Measurements from ENCODE around the gene PTPN3.

Gene PTPN3

DNA sequence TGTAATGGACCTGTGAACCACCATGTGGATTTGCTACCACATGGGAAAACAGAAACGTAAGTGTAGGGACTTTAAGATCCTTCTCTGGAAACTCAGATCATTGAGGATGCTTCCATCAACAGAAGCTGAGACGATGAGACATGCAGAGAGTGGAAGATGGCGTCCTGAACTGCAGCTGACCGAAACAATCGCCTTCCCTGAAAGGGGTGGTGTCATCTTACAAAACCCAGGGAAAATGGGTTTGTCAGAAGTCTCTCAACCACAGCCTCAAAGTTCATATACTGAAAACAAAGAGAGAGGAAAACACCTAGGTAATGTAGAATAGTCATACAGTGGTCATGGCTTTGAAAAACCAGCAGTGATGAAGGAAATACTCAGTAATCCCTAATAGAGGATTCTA, 6.6 kb upstream of the PTPN3 start:
- DNase-seq: no peak

DNA sequence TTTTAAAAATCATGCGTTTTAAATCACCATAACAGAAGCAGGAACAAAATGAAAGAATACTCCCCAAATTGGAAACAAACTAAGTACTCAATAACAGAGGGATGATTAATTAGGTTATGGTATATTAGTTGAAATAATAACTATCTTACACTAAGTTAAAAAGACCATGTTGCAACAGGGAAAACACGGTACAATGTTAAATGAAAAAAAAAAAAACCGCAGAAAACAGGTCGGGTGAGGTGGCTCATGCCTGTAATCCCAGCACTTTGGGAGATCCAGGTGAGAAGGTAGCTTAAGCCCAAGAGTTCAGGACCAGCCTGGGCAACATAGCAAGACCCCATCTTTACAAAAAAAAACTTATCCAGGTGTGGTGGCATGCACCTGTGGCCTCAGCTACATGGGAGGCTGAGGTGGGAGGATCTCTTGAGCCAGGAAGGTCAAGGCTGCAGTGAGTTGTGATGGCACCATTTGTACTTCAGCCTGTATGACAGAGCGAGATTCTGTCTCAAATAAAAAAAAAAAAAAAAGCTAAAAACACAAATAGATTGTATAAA, 2.4 kb upstream of the PTPN3 start:
- DNase-seq: no peak

- no peak for DNase-seq
Observed at GRCh38 chr9:109499631-109500410, 1.7 kb upstream of the PTPN3 start.

- no peak for DNase-seq
Observed at GRCh38 chr9:109499093-109499630, 1.1 kb upstream of the PTPN3 start.

DNA sequence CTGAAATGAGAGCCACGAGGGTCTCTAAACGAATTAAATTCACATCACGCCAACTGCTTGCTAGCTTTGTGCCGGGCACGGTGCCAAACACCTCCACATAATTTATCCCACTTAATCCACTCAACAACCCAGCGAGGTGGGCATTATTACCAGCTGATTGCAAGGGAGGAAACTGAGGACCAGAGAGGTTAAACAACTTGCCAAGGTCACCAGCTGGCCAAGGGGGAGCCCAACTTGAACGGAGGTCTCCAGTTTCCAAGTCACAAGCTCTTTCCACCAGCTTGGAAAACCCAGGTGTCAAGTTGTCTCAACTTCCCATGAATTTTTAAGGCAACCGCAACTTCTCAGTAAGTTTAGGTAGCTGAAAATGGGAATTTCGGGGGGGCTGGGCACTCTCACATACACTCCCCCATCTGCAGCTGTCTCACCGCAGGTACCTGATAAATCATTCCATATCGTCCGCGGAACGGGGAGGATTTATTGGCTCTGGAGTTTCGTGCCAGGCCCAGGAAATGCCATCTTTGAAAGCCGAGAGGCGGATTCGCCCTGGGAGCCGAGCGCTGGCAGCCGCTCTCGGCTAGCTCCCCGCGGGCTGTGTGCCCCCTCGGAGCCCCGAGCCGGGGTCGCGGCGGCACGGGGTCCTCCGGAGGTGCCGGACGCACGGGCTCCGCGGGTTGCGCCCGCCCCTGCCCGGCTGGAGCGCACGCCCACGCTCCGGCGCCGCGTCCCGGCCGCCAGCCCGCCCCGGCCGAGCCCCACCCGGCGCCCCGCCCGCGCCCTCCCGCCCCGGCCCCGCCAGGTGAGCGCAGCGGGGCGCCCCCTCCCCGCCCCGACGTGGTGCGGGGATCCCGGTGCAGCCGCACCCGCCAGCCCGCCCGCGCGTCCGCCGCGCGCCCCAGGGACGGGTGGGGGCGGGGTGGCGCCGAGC, 617 bp downstream of the PTPN3 start:
- DNase-seq: no peak

DNA sequence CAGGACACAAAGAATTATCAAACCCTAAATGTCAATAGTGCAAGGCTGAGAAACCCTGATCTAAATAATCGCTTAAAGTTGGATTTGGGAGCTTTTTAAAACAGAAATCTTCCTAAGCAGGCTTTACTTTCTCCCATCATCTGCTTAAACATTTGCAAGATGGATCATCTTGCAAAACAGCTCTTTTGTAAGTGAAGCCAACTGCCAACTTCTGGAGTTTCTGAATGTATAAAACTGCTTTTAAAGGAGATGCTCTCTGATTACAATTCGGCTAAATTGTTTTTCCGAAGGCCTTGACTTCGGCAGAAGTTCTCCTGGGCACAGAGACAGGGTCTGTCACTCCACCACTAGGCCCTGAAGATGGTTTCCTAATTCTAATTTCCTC, 1.3 kb downstream of the PTPN3 start:
- no peak for DNase-seq

- DNase-seq: no peak
Observed at GRCh38 chr9:109496218-109496617, 1.9 kb downstream of the PTPN3 start.

DNA sequence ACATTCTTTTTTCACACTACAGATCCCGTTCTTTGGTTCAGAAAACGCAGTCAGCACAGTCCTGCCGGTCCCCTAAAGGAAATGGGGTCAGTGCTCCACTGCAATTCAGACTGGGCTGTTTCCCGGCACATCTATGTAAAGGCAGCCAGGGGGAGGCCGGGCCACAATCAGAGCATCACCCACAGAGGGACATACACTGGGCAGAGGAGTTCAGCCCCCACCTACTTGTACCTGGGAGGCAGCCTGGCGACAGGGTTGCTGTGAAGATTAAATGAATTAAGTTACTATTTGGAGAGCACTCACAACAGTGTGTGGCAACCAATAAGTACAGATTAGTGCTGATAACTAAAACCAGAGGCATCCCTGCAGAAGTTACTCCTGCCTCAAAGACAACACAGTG, 4.5 kb downstream of the PTPN3 start:
- DNase-seq: no peak

DNA sequence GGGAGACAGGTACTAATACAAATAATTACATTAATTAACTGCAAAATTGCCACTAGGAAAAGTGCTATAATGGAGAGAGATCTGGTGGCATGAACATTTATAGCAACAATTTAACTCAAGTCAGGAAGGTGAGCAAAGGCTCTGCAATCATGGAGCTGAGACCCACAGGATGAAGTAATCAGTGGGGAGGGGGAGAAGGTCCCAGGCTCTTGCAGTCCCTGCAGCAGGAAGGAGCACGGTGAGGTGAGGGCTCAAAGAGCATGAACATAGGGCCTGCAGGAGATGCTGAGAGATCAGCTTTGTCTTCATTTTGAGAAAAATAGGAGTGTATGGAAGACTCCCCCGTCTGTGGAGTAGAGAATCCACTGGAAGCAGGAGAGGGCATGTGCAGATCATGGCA, 6.5 kb downstream of the PTPN3 start:
- no peak for DNase-seq

GRCh38 chr9:109488791-109489492, 9.2 kb downstream of the PTPN3 start:
- DNase-seq: no peak

DNA sequence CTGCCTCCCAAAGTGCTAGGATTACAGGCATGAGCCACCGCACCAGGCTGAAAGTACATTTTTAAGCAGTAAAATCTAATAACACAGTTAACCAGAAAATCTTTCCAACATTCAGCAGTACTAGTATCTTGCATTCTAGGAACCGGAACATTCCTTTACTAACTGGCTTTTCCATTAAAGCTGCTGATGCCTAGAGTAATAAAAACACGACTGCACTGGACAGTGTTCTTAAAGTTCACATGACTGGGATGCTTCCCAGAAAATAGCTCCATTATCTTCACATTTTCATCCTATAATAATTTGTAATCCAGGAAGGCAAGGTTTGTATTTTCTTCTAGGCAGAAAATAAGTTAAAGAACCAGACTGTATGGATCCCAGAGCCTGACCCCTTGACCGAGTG, 9.8 kb downstream of the PTPN3 start:
- no peak for DNase-seq

DNA sequence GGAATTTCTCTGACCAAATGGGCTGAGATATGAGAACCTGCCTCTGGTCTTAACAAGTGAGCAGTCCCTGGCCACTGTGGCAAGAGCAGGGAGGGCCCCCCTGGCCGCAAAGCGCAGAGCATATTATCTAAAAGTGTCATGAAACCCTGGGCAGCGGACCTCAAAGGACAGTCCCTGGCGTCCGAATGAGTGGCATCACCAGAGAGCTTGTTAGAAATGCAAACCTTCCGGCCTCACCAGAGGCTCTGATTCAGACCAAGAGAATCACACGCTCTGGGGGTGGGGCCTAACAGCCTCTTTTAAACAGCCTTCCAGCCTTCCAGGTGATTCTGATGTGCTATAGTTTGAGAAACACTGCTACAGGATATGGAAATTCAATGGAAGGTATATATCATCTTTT, 10.9 kb downstream of the PTPN3 start:
- DNase-seq: no peak

GRCh38 chr9:109483744-109484429, 14.2 kb downstream of the PTPN3 start:
- DNase-seq: no peak

GRCh38 chr9:109482391-109482916, 15.7 kb downstream of the PTPN3 start:
- no peak for DNase-seq

- no peak for DNase-seq
Observed at GRCh38 chr9:109481856-109482255, 16.3 kb downstream of the PTPN3 start.

- DNase-seq: no peak
Observed at GRCh38 chr9:109479822-109480221, 18.3 kb downstream of the PTPN3 start.

GRCh38 chr9:109478665-109479380, 19.3 kb downstream of the PTPN3 start:
- DNase-seq: no peak

- no peak for DNase-seq
Observed at GRCh38 chr9:109478051-109478563, 20.0 kb downstream of the PTPN3 start.

GRCh38 chr9:109477258-109478050, 20.7 kb downstream of the PTPN3 start:
- DNase-seq: no peak

DNA sequence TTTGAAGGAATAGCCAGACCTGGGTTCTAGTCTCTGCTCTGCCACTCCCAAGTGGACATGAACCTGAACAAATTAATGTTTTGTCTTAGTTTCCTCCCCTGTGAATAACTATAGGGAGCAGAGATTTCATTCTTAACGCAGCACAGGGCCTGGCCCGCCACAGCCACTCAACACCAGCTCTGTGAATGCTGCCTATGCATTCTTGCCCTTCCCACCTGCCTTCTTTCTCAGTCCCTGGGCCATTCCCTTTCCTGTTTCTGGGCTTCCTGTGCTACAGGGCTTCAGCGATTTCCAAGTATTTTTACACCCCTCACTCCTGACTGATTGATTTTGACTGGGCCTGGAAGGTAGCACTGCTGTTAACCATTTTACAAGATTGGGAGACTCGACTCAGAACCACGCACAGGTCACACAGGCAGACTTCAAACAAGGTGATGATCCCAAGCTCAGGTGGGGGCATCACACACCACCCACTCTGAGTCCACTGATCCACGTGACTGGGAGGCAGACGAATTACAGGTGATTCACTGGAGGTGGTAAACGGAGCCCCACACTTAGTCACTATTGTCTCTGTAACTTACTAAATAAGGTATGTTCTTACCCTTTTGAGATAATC, 21.4 kb downstream of the PTPN3 start:
- DNase-seq: no peak
